Astrocyte of the spinal cord (primary cell): Measurements from ENCODE around the gene FBN1.

ENCODE experiments used
- DNase-seq: peaks from one replicate; pipeline ENCODE4 v3.0.0; 2011; ENCODE audit warnings: low read depth, low spot score
- H3K4me3 ChIP-seq: 2 replicates; pipeline ENCODE4 v1.5.1; 2011; ENCODE audit warnings: low read depth, mild to moderate bottlenecking, low read length, moderate library complexity
- CTCF ChIP-seq: IDR thresholded peaks from 2 replicates; pipeline ENCODE4 v1.5.1; 2012; ENCODE audit warnings: low read depth, mild to moderate bottlenecking, low read length, inconsistent platforms
- in situ Hi-C: cut with HindIII; loops from 2 replicates; pipeline ENCODE4 v1.10.0; 2017; ENCODE audit warnings: low sequenced_read_pairs

The FBN1 gene

GRCh38 chr15:48622237-48622636, 23.3 kb downstream of the FBN1 start:
- no peak for TF ChIP-seq CTCF
- DNase-seq: no peak
- in situ Hi-C loops: no loop called here
- H3K4me3 ChIP-seq: no peak overlapping the region

- DNase-seq: no peak
- in situ Hi-C loops: no loop called here
These were observed 26.1 kb downstream of the FBN1 start for GRCh38 chr15:48619446-48619845.

GRCh38 chr15:48617619-48618018, 27.9 kb downstream of the FBN1 start:
- peak; percentile 92 for DNase-seq
- no peak overlapping the region for H3K4me3 ChIP-seq
- no peak for TF ChIP-seq CTCF
- in situ Hi-C loops: no loop called here

More at GRCh38 chr15:48619446-48619845, 26.1 kb downstream of the FBN1 start:
- no peak overlapping the region for H3K4me3 ChIP-seq
- no peak for TF ChIP-seq CTCF

GRCh38 chr15:48616216-48616615, 29.3 kb downstream of the FBN1 start:
- in situ Hi-C loops: no loop called here
- DNase-seq: no peak
- no peak for TF ChIP-seq CTCF
- H3K4me3 ChIP-seq: no peak overlapping the region

GRCh38 chr15:48614051-48614450, 31.5 kb downstream of the FBN1 start:
- no peak for TF ChIP-seq CTCF
- in situ Hi-C loops: no loop called here
- no peak for DNase-seq
- no peak overlapping the region for H3K4me3 ChIP-seq

- no peak for TF ChIP-seq CTCF
- in situ Hi-C loops: no loop called here
- DNase-seq: no peak
- no peak overlapping the region for H3K4me3 ChIP-seq
These were observed 36.0 kb downstream of the FBN1 start for GRCh38 chr15:48609486-48609885.

GRCh38 chr15:48607846-48608245, 37.7 kb downstream of the FBN1 start:
- TF ChIP-seq CTCF: no peak
- no peak overlapping the region for H3K4me3 ChIP-seq
- in situ Hi-C loops: no loop called here
- no peak for DNase-seq
